Astrocyte of the cerebellum (primary cell): ENCODE results near the gene RAB6B.

ENCODE experiments used
- DNase-seq: peaks from one replicate; pipeline ENCODE4 v3.0.0-alpha.2; 2011; ENCODE audit warnings: low read depth
- H3K4me3 ChIP-seq: 2 replicates; pipeline ENCODE4 v1.5.1; 2011; ENCODE audit warnings: mild to moderate bottlenecking, low read depth, low read length, moderate library complexity
- CTCF ChIP-seq: IDR thresholded peaks from 2 replicates; pipeline ENCODE4 v1.5.1; 2012; ENCODE audit warnings: low read length, low read depth, moderate library complexity, mild to moderate bottlenecking; ENCODE audit errors: missing control alignments
- in situ Hi-C: cut with HindIII; loops from 2 replicates; pipeline ENCODE4 v1.10.0; 2017; ENCODE audit warnings: low sequenced_read_pairs

RAB6B gene

GRCh38 chr3:133851266-133851906, 44.3 kb downstream of the RAB6B start:
- TF ChIP-seq CTCF = no peak
- DNase-seq = no peak
- no peak overlapping the region for H3K4me3 ChIP-seq
- in situ Hi-C loops = no loop called here

- in situ Hi-C loops = no loop called here
- DNase-seq = no peak
- no peak for TF ChIP-seq CTCF
- no peak overlapping the region for H3K4me3 ChIP-seq
These were observed 45.6 kb downstream of the RAB6B start for GRCh38 chr3:133850034-133850433.

GRCh38 chr3:133849346-133849745, 46.3 kb downstream of the RAB6B start:
- DNase-seq = no peak
- in situ Hi-C loops = no loop called here
- no peak overlapping the region for H3K4me3 ChIP-seq
- TF ChIP-seq CTCF = no peak

GRCh38 chr3:133845127-133845526, 50.6 kb downstream of the RAB6B start:
- in situ Hi-C loops = no loop called here
- TF ChIP-seq CTCF = no peak
- no peak for DNase-seq
- no peak overlapping the region for H3K4me3 ChIP-seq

GRCh38 chr3:133843634-133844033, 52.0 kb downstream of the RAB6B start:
- TF ChIP-seq CTCF = no peak
- DNase-seq = peak; percentile 16
- in situ Hi-C loops = no loop called here
- H3K4me3 ChIP-seq = no peak overlapping the region

- TF ChIP-seq CTCF = no peak
- in situ Hi-C loops = no loop called here
- no peak for DNase-seq
- no peak overlapping the region for H3K4me3 ChIP-seq
These were observed 53.5 kb downstream of the RAB6B start for GRCh38 chr3:133842158-133842557.
